Stimulated activated CD4-positive, alpha-beta T cell treated with anti-CD3 and anti-CD28 coated beads, Interleukin-2, amount 100 ng/mL, for 4 hours (primary cell): ENCODE measurements around the gene MUC2.

Source experiments
- DNase-seq: peaks from one replicate; pipeline ENCODE4 v3.0.0-alpha.2; 2020; ENCODE audit warnings: low read depth

Gene MUC2

GRCh38 chr11:1051356-1052132, 23.1 kb upstream of the MUC2 start:
- no peak for DNase-seq

- DNase-seq: no peak
Measured at GRCh38 chr11:1052133-1053011, 22.3 kb upstream of the MUC2 start.

GRCh38 chr11:1053121-1053901, 21.4 kb upstream of the MUC2 start:
- no peak for DNase-seq

GRCh38 chr11:1054143-1055108, 20.2 kb upstream of the MUC2 start:
- DNase-seq: no peak

- DNase-seq: no peak
Measured at GRCh38 chr11:1055109-1055703, 19.5 kb upstream of the MUC2 start.

- no peak for DNase-seq
Measured at GRCh38 chr11:1055990-1056771, 18.5 kb upstream of the MUC2 start.

- no peak for DNase-seq
Measured at GRCh38 chr11:1057806-1058205, 16.9 kb upstream of the MUC2 start.

GRCh38 chr11:1059759-1060158, 14.9 kb upstream of the MUC2 start:
- DNase-seq: no peak

- DNase-seq: no peak
Measured at GRCh38 chr11:1060410-1060809, 14.3 kb upstream of the MUC2 start.

GRCh38 chr11:1060852-1061616, 13.6 kb upstream of the MUC2 start:
- no peak for DNase-seq

- DNase-seq: no peak
Measured at GRCh38 chr11:1062075-1062820, 12.4 kb upstream of the MUC2 start.

- DNase-seq: no peak
Measured at GRCh38 chr11:1064167-1064566, 10.5 kb upstream of the MUC2 start.

- no peak for DNase-seq
Measured at GRCh38 chr11:1067812-1068496, 6.7 kb upstream of the MUC2 start.

GRCh38 chr11:1069740-1070139, 4.9 kb upstream of the MUC2 start:
- no peak for DNase-seq

- no peak for DNase-seq
Measured at GRCh38 chr11:1070594-1071462, 3.8 kb upstream of the MUC2 start.

- no peak for DNase-seq
Measured at GRCh38 chr11:1071571-1072115, 3.0 kb upstream of the MUC2 start.
